Kidney epithelial cell (primary cell): ENCODE data around the gene ARHGEF10L. TPM values are rescaled to one million over a fixed set of nuclear protein-coding genes. Genes with fewer than 3 reads are reported as not detected.
"Not testable (repeated sequence)": the region's sequence is repeated elsewhere in the genome, so short reads cannot be mapped to it uniquely, and the experiment has no call there.

ENCODE experiments used
- DNase-seq: peaks from one replicate; pipeline ENCODE4 v3.0.0-alpha.2; 2010; ENCODE audit warnings: low read depth
- H3K27me3 ChIP-seq: 2 replicates; pipeline ENCODE4 v1.6.0; 2011; ENCODE audit warnings: low read length; ENCODE audit not compliant: control insufficient read depth, insufficient read depth
- H3K36me3 ChIP-seq: 2 replicates; pipeline ENCODE4 v1.5.1; 2011; ENCODE audit warnings: low read length; ENCODE audit not compliant: control insufficient read depth, insufficient read depth
- H3K4me3 ChIP-seq: 2 replicates; pipeline ENCODE4 v1.5.1; 2011; ENCODE audit warnings: low read depth, mild to moderate bottlenecking, control low read depth, low read length
- CTCF ChIP-seq: IDR thresholded peaks from 2 replicates; pipeline ENCODE4 v1.5.1; 2011; ENCODE audit warnings: mild to moderate bottlenecking, moderate library complexity, low read length, control low read depth, inconsistent platforms; ENCODE audit not compliant: insufficient read depth, poor library complexity, severe bottlenecking
- total RNA-seq: library from RNA; depleted of rRNA; stranded (reverse); fragments of >200 nt; gene quantifications from 2 replicates; pipeline ENCODE4 v1.2.3, GENCODE V29; 2015

ARHGEF10L gene
- total RNA-seq, 1 donor from 2014 or later, result 23.5 TPM

- TF ChIP-seq CTCF, result no peak
- Histone ChIP-seq H3K36me3 (no peaks in the 10 kb centered on the region), H3K4me3 (no peak overlapping the region), H3K27me3 (no peaks in the 10 kb centered on the region)
- DNase-seq, result no peak
Observed at GRCh38 chr1:17498214-17498613, 41.3 kb upstream of the ARHGEF10L start.

GRCh38 chr1:17502326-17502778 lies 37.1 kb upstream of the ARHGEF10L start:
- Histone ChIP-seq H3K36me3 (no peaks in the 10 kb centered on the region), H3K4me3 (no peak overlapping the region), H3K27me3 (no peaks in the 10 kb centered on the region)
- TF ChIP-seq CTCF, result peak; percentile 96
- peak; percentile 47 for DNase-seq

- TF ChIP-seq CTCF, result no peak
- H3K27me3 ChIP-seq, result no peaks in the 10 kb centered on the region
- no peaks in the 10 kb centered on the region for H3K36me3 ChIP-seq
- DNase-seq, result no peak
- H3K4me3 ChIP-seq, result no peak overlapping the region
Observed at GRCh38 chr1:17503146-17503545, 36.4 kb upstream of the ARHGEF10L start.

GRCh38 chr1:17507200-17507599 lies 32.3 kb upstream of the ARHGEF10L start:
- not testable (repeated sequence) for H3K36me3 ChIP-seq, H3K27me3 ChIP-seq, DNase-seq, H3K4me3 ChIP-seq

- H3K27me3 ChIP-seq, result no peaks in the 10 kb centered on the region
- no peak overlapping the region for H3K4me3 ChIP-seq
- peak; percentile 20 for TF ChIP-seq CTCF
- no peaks in the 10 kb centered on the region for H3K36me3 ChIP-seq
- DNase-seq, result no peak
Observed at GRCh38 chr1:17507915-17508314, 31.6 kb upstream of the ARHGEF10L start.

GRCh38 chr1:17509363-17509762 lies 30.1 kb upstream of the ARHGEF10L start:
- DNase-seq, result no peak
- TF ChIP-seq CTCF, result no peak
- no peak overlapping the region for H3K4me3 ChIP-seq

GRCh38 chr1:17510138-17510537 lies 29.4 kb upstream of the ARHGEF10L start:
- DNase-seq, result no peak
- Histone ChIP-seq H3K36me3 (no peaks in the 10 kb centered on the region), H3K4me3 (no peak overlapping the region), H3K27me3 (no peaks in the 10 kb centered on the region)
- TF ChIP-seq CTCF, result no peak

More at GRCh38 chr1:17509363-17509762, 30.1 kb upstream of the ARHGEF10L start:
- Histone ChIP-seq H3K36me3 (no peaks in the 10 kb centered on the region), H3K27me3 (no peaks in the 10 kb centered on the region)
